MM.1S (cell line): ENCODE data around the gene CLDND1.

Experiments used
- CTCF ChIP-seq: fragments of 300-600 bp; sonication (generic); IDR thresholded peaks from 2 replicates; pipeline ENCODE4 v1.5.1; 2016; ENCODE audit warnings: antibody characterized with exemption, low read length, mixed read lengths
- EZH2 ChIP-seq: fragments of 300-600 bp; sonication (generic); optimal IDR thresholded peaks from 2 replicates; pipeline ENCODE3; 2017; ENCODE audit warnings: low read depth, mild to moderate bottlenecking, antibody characterized with exemption, low read length, mixed read lengths

- TF ChIP-seq EZH2, result no peak
- TF ChIP-seq CTCF, result no peak
Observed at GRCh38 chr3:98534734-98535133, 12.0 kb upstream of the CLDND1 start.
